MCF 10A (cell line): ENCODE results near the gene TNRC6B. TPM values are rescaled to one million over a fixed set of nuclear protein-coding genes. Genes with fewer than 3 reads are reported as not detected.

ENCODE experiments used
- BruUV-seq: library from RNA; stranded (reverse); fragments of 400-500 nt; replicated peaks from 2 replicates; lab custom pipeline; 2021; lab: Mats Ljungman, UMichigan
- CTCF ChIA-PET: fragments of 300-600 bp; sonication (Branson Sonifier 250); formaldehyde crosslinking; extraction: SDS; loops from one replicate; lab custom pipeline; 2021; ENCODE audit warnings: antibody characterized with exemption, inconsistent platforms; lab: Yijun Ruan, JAX
- POLR2A ChIA-PET: fragments of 300-600, 350-650 bp; sonication (Branson Sonifier 250); formaldehyde crosslinking; extraction: SDS; loops from one replicate; lab custom pipeline; 2020; ENCODE audit warnings: antibody characterized with exemption, inconsistent platforms; lab: Yijun Ruan, JAX
- DNase-seq: peaks from one replicate; pipeline ENCODE4 v3.0.0-alpha.2; 2018; ENCODE audit not compliant: unreplicated experiment
- H3K27ac Mint-ChIP-seq: one replicate; pipeline ENCODE4 v1.8.0; 2022; ENCODE audit warnings: mild to moderate bottlenecking, low read depth, mixed read lengths; ENCODE audit not compliant: unreplicated experiment
- H3K27me3 Mint-ChIP-seq: one replicate; pipeline ENCODE4 v1.8.0; 2022; ENCODE audit warnings: mixed read lengths; ENCODE audit not compliant: insufficient read depth, unreplicated experiment
- H3K36me3 Mint-ChIP-seq: one replicate; pipeline ENCODE4 v1.8.0; 2022; ENCODE audit warnings: mild to moderate bottlenecking, moderate library complexity, mixed read lengths; ENCODE audit not compliant: insufficient read depth, unreplicated experiment
- H3K4me1 Mint-ChIP-seq: one replicate; pipeline ENCODE4 v1.8.0; 2022; ENCODE audit warnings: mixed read lengths; ENCODE audit not compliant: insufficient read depth, unreplicated experiment
- H3K4me3 Mint-ChIP-seq: one replicate; pipeline ENCODE4 v1.8.0; 2022; ENCODE audit warnings: mild to moderate bottlenecking, moderate library complexity, mixed read lengths; ENCODE audit not compliant: unreplicated experiment
- H3K9me3 Mint-ChIP-seq: one replicate; pipeline ENCODE4 v1.8.0; 2022; ENCODE audit warnings: mixed read lengths; ENCODE audit not compliant: unreplicated experiment
- CTCF ChIP-seq: fragments of 200-600 bp; IDR thresholded peaks from one replicate; pipeline ENCODE4 v1.8.0; 2022; ENCODE audit warnings: antibody characterized with exemption, mild to moderate bottlenecking; ENCODE audit not compliant: unreplicated experiment
- intact Hi-C: fragments of 100-400 bp; cut with micrococcal nuclease; formaldehyde crosslinking; loops from 2 replicates; pipeline ENCODE4 v1.14.1; 2022
- total RNA-seq: library from RNA; stranded (reverse); gene quantifications from 2 replicates; pipeline ENCODE4 v1.2.3, GENCODE V29; 2022

The TNRC6B gene
- total RNA-seq, 1 experiment from 2014 or later = 27.1 TPM

GRCh38 chr22:40226620-40227019 is 48.9 kb downstream of the TNRC6B start:
- ChIA-PET POLR2A (interaction anchor here (0.7 kb wide), 1 partner anchor 230 kb away, joined by 3 read pairs; no protein-coding TSS in a partner anchor), CTCF (interaction anchor here (0.6 kb wide), 2 partner anchors 13 to 148 kb away, joined by 3 read pairs; no protein-coding TSS in a partner anchor)

GRCh38 chr22:40231618-40232313 is 54.0 kb downstream of the TNRC6B start:
- CTCF ChIA-PET = no interaction called here
- no peak overlapping the region for H3K4me3 Mint-ChIP-seq
- H3K36me3 Mint-ChIP-seq = peaks cover 37% of the 10 kb centered on the region
- intact Hi-C loops = no loop called here
- no TSS peak for BruUV-seq
- no peaks in the 10 kb centered on the region for H3K27me3 Mint-ChIP-seq
- POLR2A ChIA-PET = no interaction called here
- DNase-seq = no peak
- peaks cover 15% of the 10 kb centered on the region for H3K4me1 Mint-ChIP-seq
- TF ChIP-seq CTCF = no peak
- no peak overlapping the region for H3K27ac Mint-ChIP-seq
- H3K9me3 Mint-ChIP-seq = no peaks in the 10 kb centered on the region

More at GRCh38 chr22:40226620-40227019, 48.9 kb downstream of the TNRC6B start:
- no peaks in the 10 kb centered on the region for H3K27me3 Mint-ChIP-seq
- intact Hi-C loops = no loop called here
- peaks cover 5% of the 10 kb centered on the region for H3K36me3 Mint-ChIP-seq
- no peak overlapping the region for H3K27ac Mint-ChIP-seq
- H3K4me3 Mint-ChIP-seq = no peak overlapping the region
- H3K9me3 Mint-ChIP-seq = no peaks in the 10 kb centered on the region
- DNase-seq = no peak
- no TSS peak for BruUV-seq
- H3K4me1 Mint-ChIP-seq = peaks cover 24% of the 10 kb centered on the region
- TF ChIP-seq CTCF = no peak

- Mint-ChIP-seq H3K27ac (no peak overlapping the region), H3K36me3 (peaks cover 43% of the 10 kb centered on the region), H3K4me3 (no peak overlapping the region), H3K27me3 (no peaks in the 10 kb centered on the region), H3K9me3 (no peaks in the 10 kb centered on the region), H3K4me1 (peaks cover 22% of the 10 kb centered on the region)
- CTCF ChIA-PET = no interaction called here
- POLR2A ChIA-PET = interaction anchor here (0.7 kb wide), 1 partner anchor 12 kb away, joined by 4 read pairs; no protein-coding TSS in a partner anchor
- TF ChIP-seq CTCF = no peak
- intact Hi-C loops = no loop called here
- BruUV-seq = no TSS peak
- DNase-seq = no peak
Observed at GRCh38 chr22:40232624-40233023, 54.9 kb downstream of the TNRC6B start.

GRCh38 chr22:40233886-40234285 is 56.2 kb downstream of the TNRC6B start:
- ChIA-PET POLR2A (interaction anchor here (0.6 to 0.8 kb wide), 2 partner anchors 9 to 78 kb away, joined by 3 read pairs; no protein-coding TSS in a partner anchor), CTCF (interaction anchor here (0.6 kb wide), 2 partner anchors 13 to 739 kb away, joined by 3 to 4 read pairs; no protein-coding TSS in a partner anchor)
- Mint-ChIP-seq H3K27ac (no peak overlapping the region), H3K4me3 (no peak overlapping the region), H3K4me1 (peaks cover 33% of the 10 kb centered on the region), H3K9me3 (no peaks in the 10 kb centered on the region), H3K36me3 (peaks cover 55% of the 10 kb centered on the region), H3K27me3 (no peaks in the 10 kb centered on the region)
- no peak for DNase-seq
- no TSS peak for BruUV-seq
- intact Hi-C loops = no loop called here
- no peak for TF ChIP-seq CTCF
